HG02840 (cell line): ENCODE results near the gene GAS5.
"Not testable (repeated sequence)": the region's sequence is repeated elsewhere in the genome, so short reads cannot be mapped to it uniquely, and the experiment has no call there.

Source experiments
- ATAC-seq: cut with Tn5 transposase; IDR thresholded peaks from one replicate; pipeline ENCODE4 v1.9.1; 2021; ENCODE audit warnings: mild to moderate bottlenecking, moderate library complexity, moderate number of reproducible peaks; ENCODE audit not compliant: unreplicated experiment, low FRiP score

Gene GAS5

GRCh38 chr1:173870252-173871075 lies 2.7 kb upstream of the GAS5 start:
- no peak for ATAC-seq

- ATAC-seq: no peak
Observed at GRCh38 chr1:173869021-173869359, 1.2 kb upstream of the GAS5 start.

GRCh38 chr1:173868266-173869020 lies 654 bp upstream of the GAS5 start, which contains the start of gene ZBTB37:
TSS of gene ZBTB37 (plus strand) at chr1:173868380. CDS start at chr1:173870226, 1,846 bp downstream.
- ATAC-seq: peak; percentile 60

GRCh38 chr1:173867141-173867752 lies 542 bp downstream of the GAS5 start:
- no peak for ATAC-seq

GRCh38 chr1:173866413-173867115 lies 1.2 kb downstream of the GAS5 start:
- ATAC-seq: no peak

GRCh38 chr1:173865468-173866164 lies 2.2 kb downstream of the GAS5 start:
- no peak for ATAC-seq

- no peak for ATAC-seq
Observed at GRCh38 chr1:173864179-173864867, 3.5 kb downstream of the GAS5 start.

GRCh38 chr1:173863224-173864161 lies 4.3 kb downstream of the GAS5 start:
- no peak for ATAC-seq

GRCh38 chr1:173862769-173863223 lies 5.0 kb downstream of the GAS5 start:
- no peak for ATAC-seq

- ATAC-seq: not testable (repeated sequence)
Observed at GRCh38 chr1:173862146-173862768, 5.5 kb downstream of the GAS5 start.

GRCh38 chr1:173861731-173862145 lies 6.1 kb downstream of the GAS5 start:
- ATAC-seq: no peak

- no peak for ATAC-seq
Observed at GRCh38 chr1:173860065-173860464, 7.7 kb downstream of the GAS5 start.

GRCh38 chr1:173859547-173859946 lies 8.2 kb downstream of the GAS5 start:
- not testable (repeated sequence) for ATAC-seq

GRCh38 chr1:173857363-173857917 lies 10.3 kb downstream of the GAS5 start:
- ATAC-seq: no peak

- no peak for ATAC-seq
Observed at GRCh38 chr1:173856903-173857302, 10.9 kb downstream of the GAS5 start.

- no peak for ATAC-seq
Observed at GRCh38 chr1:173856014-173856413, 11.8 kb downstream of the GAS5 start.

GRCh38 chr1:173853074-173853473 lies 14.7 kb downstream of the GAS5 start:
- ATAC-seq: no peak

- no peak for ATAC-seq
Observed at GRCh38 chr1:173852105-173852504, 15.7 kb downstream of the GAS5 start.
